GM21717 (cell line): Measurements from ENCODE around the gene TOB1.
"Not testable (repeated sequence)": the region's sequence is repeated elsewhere in the genome, so short reads cannot be mapped to it uniquely, and the experiment has no call there.

ENCODE experiments used
- ATAC-seq: cut with Tn5 transposase; IDR thresholded peaks from one replicate; pipeline ENCODE4 v1.9.1; 2021; ENCODE audit warnings: mild to moderate bottlenecking, moderate library complexity; ENCODE audit not compliant: unreplicated experiment

The TOB1 gene

DNA sequence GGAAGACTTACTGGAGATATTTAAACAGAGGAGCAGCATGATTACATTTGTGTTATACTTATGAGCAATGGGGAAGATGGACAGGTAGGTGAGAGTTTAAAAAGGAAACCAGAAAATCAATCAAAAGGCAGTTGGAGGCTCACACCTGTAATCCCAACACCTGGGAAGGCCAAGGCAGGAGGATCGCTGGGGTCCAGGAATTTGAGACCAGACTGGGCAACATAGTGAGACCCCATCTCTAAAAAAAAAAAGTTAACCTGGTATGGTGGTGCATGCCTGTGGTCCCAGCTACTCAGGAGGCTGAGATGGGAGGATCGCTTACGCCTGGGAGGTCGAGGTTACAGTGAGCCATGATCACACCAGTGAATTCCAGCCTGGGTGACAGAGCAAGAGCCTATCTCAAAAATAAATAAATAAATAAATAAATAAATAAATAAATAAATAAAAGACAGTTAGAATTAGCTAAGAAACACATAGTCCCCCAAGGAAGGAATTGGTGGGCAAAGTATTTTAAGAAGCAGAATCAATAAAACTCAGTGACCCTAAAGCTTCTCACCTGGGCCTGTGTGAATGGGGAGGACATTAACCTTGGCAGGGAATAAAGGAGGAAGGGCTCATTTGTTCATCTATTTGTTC, 32.3 kb upstream of the TOB1 start:
- no peak for ATAC-seq

DNA sequence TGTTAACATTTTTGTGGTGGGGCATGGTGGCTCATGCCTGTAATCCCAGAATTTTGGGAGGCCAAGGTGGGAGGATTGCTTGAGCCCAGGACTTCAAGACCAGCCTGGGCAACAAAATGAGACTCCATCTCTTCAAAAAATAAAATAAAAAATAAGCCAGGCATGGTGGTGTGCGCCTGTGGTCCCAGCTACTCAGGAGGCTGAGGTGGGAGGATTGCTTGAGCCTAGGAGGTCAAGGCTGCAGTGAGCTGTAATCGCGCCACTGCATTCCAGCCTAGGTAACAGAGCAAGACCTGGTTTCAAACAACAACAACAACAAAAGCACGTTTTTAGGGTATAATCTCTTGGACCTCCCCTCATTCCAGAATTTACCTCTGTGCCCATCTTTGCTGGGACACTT, 28.4 kb upstream of the TOB1 start:
- not testable (repeated sequence) for ATAC-seq

DNA sequence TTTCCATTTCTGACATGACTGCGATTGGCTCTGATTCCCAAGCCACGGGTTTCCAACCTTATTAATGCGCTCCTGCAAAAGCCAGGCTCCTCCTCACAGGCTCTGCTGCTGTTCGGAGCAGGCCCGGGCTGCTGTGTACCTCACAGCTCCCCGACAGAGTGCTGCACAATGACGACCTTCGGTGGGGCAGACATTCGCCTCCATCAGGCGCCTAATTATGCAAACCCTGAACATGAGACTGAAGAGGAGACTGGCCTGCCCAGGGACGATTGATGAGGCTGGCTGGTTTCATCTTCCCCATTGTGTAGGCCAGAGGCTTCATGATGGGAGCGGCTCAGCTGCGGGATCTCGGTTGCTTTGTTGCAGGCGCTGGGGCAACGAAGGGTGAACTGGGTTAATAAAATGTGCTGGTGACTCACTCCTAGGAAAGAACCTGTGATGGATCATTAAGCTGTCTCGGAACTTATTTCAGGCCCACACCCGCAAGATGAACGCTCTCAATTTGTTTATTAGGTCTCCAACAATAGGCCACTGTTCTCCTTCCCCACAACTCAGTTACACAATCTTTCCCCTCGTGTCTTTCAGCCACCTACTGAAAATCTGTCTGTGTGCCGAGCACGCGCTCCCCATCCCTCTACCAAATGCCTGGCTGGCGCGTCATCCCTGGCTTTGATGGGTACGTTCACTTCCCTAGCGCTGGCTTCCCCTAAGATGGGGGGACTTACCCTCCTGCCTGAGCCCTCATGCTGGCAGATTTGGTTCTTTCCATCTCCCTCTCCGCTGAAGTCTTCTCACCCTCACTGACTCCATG, 27.2 kb upstream of the TOB1 start:
- ATAC-seq: no peak

GRCh38 chr17:50892101-50892776, 26.1 kb upstream of the TOB1 start:
- no peak for ATAC-seq

DNA sequence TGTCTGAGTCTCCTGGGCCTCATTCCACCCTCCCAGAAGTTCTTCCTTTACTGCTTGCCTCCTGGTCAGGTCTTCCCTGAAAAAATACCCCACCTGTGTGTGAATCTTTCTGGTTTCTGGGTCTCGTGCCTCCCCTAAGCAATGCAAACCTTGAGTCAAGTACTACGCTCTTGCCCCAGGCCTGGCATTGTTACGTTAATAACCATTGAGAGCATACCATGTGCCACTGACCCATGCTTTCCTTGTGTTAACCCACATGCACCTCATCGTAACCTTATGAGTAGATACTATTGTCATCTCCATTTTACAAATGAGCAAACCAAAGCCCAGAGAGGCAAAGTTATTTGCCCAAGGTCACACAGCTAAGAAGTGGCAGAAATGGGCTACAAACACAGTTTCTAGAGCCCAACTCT, 25.4 kb upstream of the TOB1 start:
- ATAC-seq: no peak

- no peak for ATAC-seq
Observed at GRCh38 chr17:50890675-50891516, 24.7 kb upstream of the TOB1 start.

GRCh38 chr17:50889528-50890118, 23.5 kb upstream of the TOB1 start:
- ATAC-seq: no peak

- ATAC-seq: no peak
Observed at GRCh38 chr17:50887705-50888245, 21.6 kb upstream of the TOB1 start.

GRCh38 chr17:50884439-50885311, 18.5 kb upstream of the TOB1 start:
- ATAC-seq: no peak

DNA sequence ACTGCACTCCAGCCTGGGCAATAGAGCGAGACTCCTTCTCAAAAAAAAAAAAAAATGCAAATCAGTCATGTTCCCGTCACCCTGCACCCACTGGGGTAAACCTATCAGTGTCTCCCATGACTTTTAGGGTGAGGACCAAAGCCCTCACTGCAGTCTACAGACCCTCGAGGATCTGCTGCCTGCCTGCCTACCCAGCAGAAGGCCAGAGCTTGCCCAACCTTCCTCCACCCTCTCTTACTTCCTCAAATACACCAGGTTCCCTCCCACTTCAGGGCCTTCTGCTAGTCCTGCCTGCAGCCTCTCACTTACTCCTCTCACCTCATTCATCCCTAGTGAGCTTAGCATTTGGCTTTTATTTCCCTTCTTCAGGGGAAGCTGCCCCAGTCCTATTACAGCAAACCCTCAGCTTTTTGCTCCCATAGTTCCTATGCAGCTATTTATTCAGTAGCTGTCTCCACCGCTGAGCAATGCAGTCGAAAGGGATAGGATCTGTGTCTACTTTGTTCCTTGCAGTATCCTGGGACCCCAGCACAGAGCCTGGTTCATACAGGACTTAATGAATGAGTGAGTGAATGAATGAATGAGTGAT, 17.8 kb upstream of the TOB1 start:
- no peak for ATAC-seq

- ATAC-seq: no peak
Observed at GRCh38 chr17:50882851-50883250, 16.7 kb upstream of the TOB1 start.

DNA sequence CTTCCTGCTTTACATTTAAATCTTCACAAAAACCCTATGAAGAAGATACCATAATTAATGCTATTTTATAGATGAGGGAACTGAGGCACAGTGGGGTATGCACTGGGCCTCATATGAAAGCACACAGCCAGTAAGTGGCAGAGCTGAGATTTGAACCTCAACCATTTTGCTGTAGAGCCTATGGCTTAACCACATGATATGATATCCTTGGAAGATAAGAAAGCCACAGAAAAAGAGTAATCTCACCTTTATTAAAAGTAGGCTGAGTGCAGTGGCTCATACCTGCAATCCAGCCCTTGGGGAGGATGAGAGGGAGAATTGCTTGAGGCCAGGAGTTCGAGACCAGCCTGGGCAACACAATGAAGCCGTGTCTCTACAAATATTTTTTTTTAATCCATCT, 15.0 kb upstream of the TOB1 start:
- ATAC-seq: no peak

- ATAC-seq: no peak
Observed at GRCh38 chr17:50879086-50879485, 12.9 kb upstream of the TOB1 start.

DNA sequence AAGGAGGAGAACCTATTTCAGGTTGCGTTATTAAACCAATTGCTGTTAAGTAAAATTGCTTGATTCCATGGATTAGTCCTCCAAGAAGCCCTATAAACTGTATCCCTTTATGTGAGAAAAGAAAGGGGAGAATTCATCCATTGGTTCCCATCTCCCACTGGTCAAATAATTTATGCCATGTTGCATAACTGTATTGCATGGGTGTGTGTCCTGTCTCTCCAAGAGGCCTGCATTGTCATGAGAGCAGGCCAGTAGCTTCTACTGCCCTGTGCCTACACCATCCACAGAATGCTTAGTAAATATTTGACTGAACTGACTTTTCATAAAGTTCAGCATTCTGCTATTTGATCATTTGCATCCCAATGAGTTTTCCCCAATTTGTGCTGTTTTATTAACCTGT, 11.7 kb upstream of the TOB1 start:
- no peak for ATAC-seq

GRCh38 chr17:50877042-50877441, 10.9 kb upstream of the TOB1 start:
- ATAC-seq: not testable (repeated sequence)

DNA sequence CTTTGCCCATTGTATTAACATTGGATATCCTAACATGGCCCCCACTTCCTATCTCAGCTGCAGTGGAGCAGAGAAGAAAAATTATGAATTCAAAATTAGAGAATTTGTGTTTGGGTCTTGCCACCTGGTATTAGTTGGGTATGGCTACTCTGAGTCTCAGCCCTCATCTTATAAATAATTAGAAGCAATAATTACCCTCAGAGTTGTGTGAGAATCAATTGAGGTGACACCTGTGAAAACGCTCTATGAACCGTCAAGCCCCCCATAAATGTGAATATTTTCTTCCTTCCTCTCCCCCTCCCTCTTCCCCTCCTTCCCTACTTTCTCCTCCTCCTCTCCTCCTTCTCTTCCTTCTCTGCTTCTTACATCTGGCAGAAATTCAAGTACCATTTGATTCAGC, 8.9 kb upstream of the TOB1 start:
- no peak for ATAC-seq

DNA sequence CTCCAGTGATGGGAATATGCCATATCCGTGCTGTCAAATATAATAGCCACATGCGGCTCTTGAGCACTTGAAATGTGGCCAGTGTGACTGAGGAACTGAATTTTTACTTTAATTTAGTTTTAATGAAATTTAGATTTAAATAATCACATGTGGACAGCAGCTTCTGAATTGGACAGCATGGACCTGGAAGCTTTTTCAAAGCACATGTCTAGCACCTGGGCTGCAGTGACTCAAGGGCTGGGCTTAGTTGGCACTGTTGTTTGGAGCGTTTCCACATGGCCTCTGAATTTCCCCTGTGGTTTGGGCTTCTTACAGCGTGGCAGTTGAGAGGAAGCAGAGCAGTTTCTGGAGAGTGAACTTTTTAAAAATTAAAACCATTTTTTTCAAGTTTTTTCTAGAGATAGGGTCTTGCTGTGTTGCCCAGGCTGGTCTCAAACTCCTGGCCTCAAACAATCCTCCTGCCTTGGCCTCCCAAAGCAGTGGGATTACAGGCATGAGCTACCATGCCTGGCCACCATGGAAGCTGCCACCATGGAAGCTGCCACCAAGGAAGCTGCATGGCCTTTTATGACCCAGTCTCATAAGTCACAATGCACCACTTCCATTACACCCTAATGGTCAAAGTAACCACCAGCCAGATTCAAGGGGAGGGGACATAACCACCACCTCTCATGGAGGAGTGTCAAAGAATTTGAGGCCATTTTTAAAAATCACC, 6.7 kb upstream of the TOB1 start:
- ATAC-seq: no peak

- no peak for ATAC-seq
Observed at GRCh38 chr17:50871898-50872297, 5.7 kb upstream of the TOB1 start.
